ENCODE measurements around the gene YPEL5.

Gene YPEL5

GRCh38 chr2:30159766-30160165, 13.0 kb downstream of the YPEL5 start:
- no peak overlapping the region for H3K4me2 ChIP-seq (ENCODE audit: low read depth, low read length, poor library complexity, severe bottlenecking)

GRCh38 chr2:30161929-30162706, 15.3 kb downstream of the YPEL5 start:
- Histone ChIP-seq H3K4me2 (ENCODE audit: low read depth, low read length, poor library complexity, severe bottlenecking) (no peak overlapping the region), H3K4me1 (ENCODE audit: insufficient read depth, low read length, poor library complexity, severe bottlenecking) (peaks cover 26% of the 10 kb centered on the region), H3K27me3 (ENCODE audit: insufficient read depth, low read length, poor library complexity, severe bottlenecking) (no peaks in the 10 kb centered on the region), H3K4me3 (ENCODE audit: low read length, poor library complexity, severe bottlenecking) (no peak overlapping the region), H3F3A (ENCODE audit: low read depth) (no peaks in the 10 kb centered on the region), H2AFZ (ENCODE audit: low read length) (no peak overlapping the region), H3K9ac (ENCODE audit: low read depth, low read length, poor library complexity, severe bottlenecking) (no peak overlapping the region), H3K9me3 (ENCODE audit: insufficient read depth, low read depth, low read length) (no peaks in the 10 kb centered on the region), H4K20me1 (ENCODE audit: insufficient read depth, low read length, poor library complexity, severe bottlenecking) (no peaks in the 10 kb centered on the region), H3K36me3 (ENCODE audit: insufficient read depth, low read length) (peaks cover 39% of the 10 kb centered on the region), H3K9me2 (replicated peaks; ENCODE audit: low read depth, low read length) (no peaks in the 10 kb centered on the region), H3K79me2 (ENCODE audit: insufficient read depth, low read length) (no peaks in the 10 kb centered on the region)
- no peak for TF ChIP-seq EZH2phosphoT487 (IDR thresholded peaks at IDR 0.05; ENCODE audit: borderline replicate concordance)
- TF ChIP-seq CTCF (conservative IDR thresholded peaks at IDR 0.05; ENCODE audit: low read length), result no peak

More at GRCh38 chr2:30159766-30160165, 13.0 kb downstream of the YPEL5 start:
- H3K4me3 ChIP-seq (ENCODE audit: low read length, poor library complexity, severe bottlenecking), result no peak overlapping the region
- no peaks in the 10 kb centered on the region for H3K9me3 ChIP-seq (ENCODE audit: insufficient read depth, low read depth, low read length)
- H3F3A ChIP-seq (ENCODE audit: low read depth), result no peaks in the 10 kb centered on the region
- no peaks in the 10 kb centered on the region for H3K9me2 ChIP-seq (replicated peaks; ENCODE audit: low read depth, low read length)
- peaks cover 3% of the 10 kb centered on the region; the same call in 1 of the 2 replicates for H3K79me2 ChIP-seq (ENCODE audit: insufficient read depth, low read length)
- H2AFZ ChIP-seq (ENCODE audit: low read length), result no peak overlapping the region
- no peaks in the 10 kb centered on the region for H3K27me3 ChIP-seq (ENCODE audit: insufficient read depth, low read length, poor library complexity, severe bottlenecking)
- H3K4me1 ChIP-seq (ENCODE audit: insufficient read depth, low read length, poor library complexity, severe bottlenecking), result peaks cover 26% of the 10 kb centered on the region
- H4K20me1 ChIP-seq (ENCODE audit: insufficient read depth, low read length, poor library complexity, severe bottlenecking), result peaks cover 13% of the 10 kb centered on the region
- no peak overlapping the region for H3K9ac ChIP-seq (ENCODE audit: low read depth, low read length, poor library complexity, severe bottlenecking)
- H3K36me3 ChIP-seq (ENCODE audit: insufficient read depth, low read length), result peaks cover 45% of the 10 kb centered on the region
- no peak for TF ChIP-seq CTCF (conservative IDR thresholded peaks at IDR 0.05; ENCODE audit: low read length)
- TF ChIP-seq EZH2phosphoT487 (IDR thresholded peaks at IDR 0.05; ENCODE audit: borderline replicate concordance), result no peak

- Histone ChIP-seq H4K20me1 (ENCODE audit: insufficient read depth, low read length, poor library complexity, severe bottlenecking) (no peaks in the 10 kb centered on the region), H3K4me1 (ENCODE audit: insufficient read depth, low read length, poor library complexity, severe bottlenecking) (peaks cover 26% of the 10 kb centered on the region), H3F3A (ENCODE audit: low read depth) (no peaks in the 10 kb centered on the region), H3K9me2 (replicated peaks; ENCODE audit: low read depth, low read length) (no peaks in the 10 kb centered on the region), H3K4me2 (ENCODE audit: low read depth, low read length, poor library complexity, severe bottlenecking) (no peak overlapping the region), H3K27me3 (ENCODE audit: insufficient read depth, low read length, poor library complexity, severe bottlenecking) (no peaks in the 10 kb centered on the region), H3K4me3 (ENCODE audit: low read length, poor library complexity, severe bottlenecking) (no peak overlapping the region), H3K36me3 (ENCODE audit: insufficient read depth, low read length) (peaks cover 32% of the 10 kb centered on the region), H3K79me2 (ENCODE audit: insufficient read depth, low read length) (no peaks in the 10 kb centered on the region), H2AFZ (ENCODE audit: low read length) (no peak overlapping the region), H3K9me3 (ENCODE audit: insufficient read depth, low read depth, low read length) (no peaks in the 10 kb centered on the region), H3K9ac (ENCODE audit: low read depth, low read length, poor library complexity, severe bottlenecking) (no peak overlapping the region)
- TF ChIP-seq CTCF (conservative IDR thresholded peaks at IDR 0.05; ENCODE audit: low read length) (no peak), EZH2phosphoT487 (IDR thresholded peaks at IDR 0.05; ENCODE audit: borderline replicate concordance) (no peak)
Measured at GRCh38 chr2:30162806-30163205, 16.0 kb downstream of the YPEL5 start.

All from Loucy (cell line).